ENCODE measurements around the gene OGG1.

Gene OGG1

GRCh38 chr3:9762871-9763270 lies 13.1 kb downstream of the OGG1 start:
- TF ChIP-seq GATA3 (IDR thresholded peaks at IDR 0.05; ENCODE audit: low read depth, low read length) = no peak
- no peak for TF ChIP-seq GATA2 (IDR thresholded peaks at IDR 0.05; ENCODE audit: low read depth, low read length)

GRCh38 chr3:9765865-9766264 lies 16.1 kb downstream of the OGG1 start:
- TF ChIP-seq GATA2 (IDR thresholded peaks at IDR 0.05; ENCODE audit: low read depth, low read length) = no peak
- TF ChIP-seq GATA3 (IDR thresholded peaks at IDR 0.05; ENCODE audit: low read depth, low read length) = no peak

- no peak for TF ChIP-seq GATA2 (IDR thresholded peaks at IDR 0.05; ENCODE audit: low read depth, low read length)
- no peak for TF ChIP-seq GATA3 (IDR thresholded peaks at IDR 0.05; ENCODE audit: low read depth, low read length)
These were observed 17.7 kb downstream of the OGG1 start for GRCh38 chr3:9767418-9767817.

- TF ChIP-seq GATA2 (IDR thresholded peaks at IDR 0.05; ENCODE audit: low read depth, low read length) (no peak), GATA3 (IDR thresholded peaks at IDR 0.05; ENCODE audit: low read depth, low read length) (no peak)
These were observed 18.5 kb downstream of the OGG1 start for GRCh38 chr3:9768141-9768775.

GRCh38 chr3:9769012-9769411 lies 19.3 kb downstream of the OGG1 start:
- no peak for TF ChIP-seq GATA3 (IDR thresholded peaks at IDR 0.05; ENCODE audit: low read depth, low read length)
- TF ChIP-seq GATA2 (IDR thresholded peaks at IDR 0.05; ENCODE audit: low read depth, low read length) = no peak

- TF ChIP-seq GATA3 (IDR thresholded peaks at IDR 0.05; ENCODE audit: low read depth, low read length) = no peak
- TF ChIP-seq GATA2 (IDR thresholded peaks at IDR 0.05; ENCODE audit: low read depth, low read length) = no peak
These were observed 19.9 kb downstream of the OGG1 start, which contains the start of gene CAMK1 for GRCh38 chr3:9769426-9770275. Gene CAMK1, minus strand, starts transcription at chr3:9769947. Its CDS starts 2,198 bp downstream, at chr3:9767749.

- TF ChIP-seq GATA2 (IDR thresholded peaks at IDR 0.05; ENCODE audit: low read depth, low read length) = no peak
- TF ChIP-seq GATA3 (IDR thresholded peaks at IDR 0.05; ENCODE audit: low read depth, low read length) = no peak
These were observed 20.6 kb downstream of the OGG1 start for GRCh38 chr3:9770276-9770812.

GRCh38 chr3:9776896-9777693 lies 27.3 kb downstream of the OGG1 start:
- no peak for TF ChIP-seq GATA3 (IDR thresholded peaks at IDR 0.05; ENCODE audit: low read depth, low read length)
- TF ChIP-seq GATA2 (IDR thresholded peaks at IDR 0.05; ENCODE audit: low read depth, low read length) = no peak

GRCh38 chr3:9777694-9778021 lies 27.9 kb downstream of the OGG1 start:
- TF ChIP-seq GATA3 (IDR thresholded peaks at IDR 0.05; ENCODE audit: low read depth, low read length) (no peak), GATA2 (IDR thresholded peaks at IDR 0.05; ENCODE audit: low read depth, low read length) (no peak)

- TF ChIP-seq GATA3 (IDR thresholded peaks at IDR 0.05; ENCODE audit: low read depth, low read length) = no peak
- TF ChIP-seq GATA2 (IDR thresholded peaks at IDR 0.05; ENCODE audit: low read depth, low read length) = no peak
These were observed 28.7 kb downstream of the OGG1 start for GRCh38 chr3:9778143-9779074.

GRCh38 chr3:9779075-9779593 lies 29.4 kb downstream of the OGG1 start:
- TF ChIP-seq GATA2 (IDR thresholded peaks at IDR 0.05; ENCODE audit: low read depth, low read length) (no peak), GATA3 (IDR thresholded peaks at IDR 0.05; ENCODE audit: low read depth, low read length) (no peak)

GRCh38 chr3:9779721-9780457 lies 30.1 kb downstream of the OGG1 start:
- no peak for TF ChIP-seq GATA2 (IDR thresholded peaks at IDR 0.05; ENCODE audit: low read depth, low read length)
- no peak for TF ChIP-seq GATA3 (IDR thresholded peaks at IDR 0.05; ENCODE audit: low read depth, low read length)
